CD4-positive, alpha-beta T cell treated with Interleukin-10 for 1 hour (primary cell): ENCODE measurements around the gene CMC1.

Source experiments
- DNase-seq: peaks from one replicate; pipeline ENCODE4 v3.0.0-alpha.2; 2020

The CMC1 gene

DNA sequence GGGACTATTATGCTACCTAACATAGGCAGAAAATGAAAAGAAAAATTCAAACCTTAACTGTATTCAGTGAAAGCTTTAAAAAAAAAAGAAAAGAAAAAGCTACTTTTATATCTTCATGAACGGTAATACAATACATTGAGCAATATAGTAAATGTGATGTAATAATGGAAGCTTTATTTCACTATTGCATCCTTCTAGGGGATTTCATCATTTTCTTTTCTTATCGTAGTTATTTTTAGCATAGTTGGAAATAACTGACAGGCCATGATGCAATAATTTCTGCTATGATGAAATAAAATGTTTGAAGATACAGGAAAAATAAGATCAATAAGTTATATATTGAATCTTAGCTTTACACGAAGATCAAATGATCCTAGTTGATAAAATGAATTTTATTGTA lies 66.8 kb downstream of the CMC1 start:
- DNase-seq, result no peak

DNA sequence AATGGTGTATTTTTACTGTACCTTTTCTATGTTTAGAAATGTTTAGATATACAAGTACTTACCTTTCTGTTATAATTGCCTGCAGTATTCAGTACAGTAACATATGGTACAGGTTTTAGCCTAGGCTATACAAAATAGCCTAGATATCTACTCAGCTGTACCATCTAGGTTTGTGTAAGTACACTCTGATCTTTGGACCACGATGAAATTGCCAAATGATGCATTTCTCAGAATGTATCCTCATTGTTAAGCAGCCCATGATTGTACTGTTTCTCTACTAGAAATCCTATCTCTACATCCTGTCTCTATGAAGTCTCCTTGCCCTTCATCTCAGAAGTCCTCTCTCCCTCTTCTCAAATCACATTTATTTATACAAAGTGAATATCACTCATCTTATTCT lies 74.3 kb downstream of the CMC1 start:
- DNase-seq, result no peak

GRCh38 chr3:28316226-28316625 lies 74.8 kb downstream of the CMC1 start:
- DNase-seq, result no peak

DNA sequence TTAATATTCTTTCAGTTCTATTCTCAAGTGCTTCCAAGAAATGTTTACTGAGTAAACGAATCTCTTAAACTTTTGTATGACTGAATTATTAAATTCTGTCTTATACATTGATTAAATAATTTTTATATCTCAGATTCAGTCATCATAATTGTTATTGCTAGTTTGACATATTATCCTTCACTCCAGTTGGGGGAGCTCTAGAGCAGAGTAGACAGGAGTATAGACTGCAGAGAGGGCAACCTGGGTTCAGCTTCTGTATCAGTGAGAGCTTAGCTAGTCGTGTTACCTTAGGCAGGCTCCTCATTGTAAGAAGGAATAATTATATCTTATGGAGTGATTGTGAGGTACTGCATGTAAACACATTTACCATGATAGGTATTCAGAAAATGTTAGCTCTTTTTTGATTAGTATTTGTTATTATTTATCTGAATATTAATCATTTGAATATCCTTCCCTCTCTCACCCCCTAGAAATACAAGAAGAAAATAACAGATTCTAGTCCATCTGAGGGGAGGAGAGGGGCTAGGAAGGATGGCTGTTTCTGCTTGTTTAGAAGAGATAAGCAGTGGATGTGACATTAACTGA lies 76.1 kb downstream of the CMC1 start:
- peak; percentile 72 for DNase-seq

DNA sequence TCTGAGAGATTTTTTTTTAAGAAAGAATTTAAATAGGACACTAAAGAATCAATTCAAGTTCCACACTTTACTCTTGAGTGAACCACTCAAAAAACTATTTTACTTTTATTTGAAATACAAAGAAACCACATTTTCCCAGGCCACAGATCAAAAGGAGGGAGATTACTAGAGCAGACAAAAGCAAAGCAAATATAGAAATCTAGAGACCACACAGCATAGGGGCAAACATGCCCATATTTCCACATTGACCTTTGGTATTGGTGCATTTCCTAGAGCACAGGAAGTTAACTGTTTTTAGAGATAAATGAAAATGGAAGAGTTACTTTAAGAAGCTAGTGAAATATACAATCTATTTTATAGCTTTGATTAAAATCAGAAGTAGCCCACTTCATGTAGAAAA lies 79.6 kb downstream of the CMC1 start:
- DNase-seq, result no peak

GRCh38 chr3:28322464-28322863 lies 81.0 kb downstream of the CMC1 start:
- DNase-seq, result no peak

GRCh38 chr3:28326458-28326926 lies 85.1 kb downstream of the CMC1 start:
- DNase-seq, result peak; percentile 67

- DNase-seq, result peak; percentile 67
Observed at GRCh38 chr3:28328188-28329151, 87.1 kb downstream of the CMC1 start.

DNA sequence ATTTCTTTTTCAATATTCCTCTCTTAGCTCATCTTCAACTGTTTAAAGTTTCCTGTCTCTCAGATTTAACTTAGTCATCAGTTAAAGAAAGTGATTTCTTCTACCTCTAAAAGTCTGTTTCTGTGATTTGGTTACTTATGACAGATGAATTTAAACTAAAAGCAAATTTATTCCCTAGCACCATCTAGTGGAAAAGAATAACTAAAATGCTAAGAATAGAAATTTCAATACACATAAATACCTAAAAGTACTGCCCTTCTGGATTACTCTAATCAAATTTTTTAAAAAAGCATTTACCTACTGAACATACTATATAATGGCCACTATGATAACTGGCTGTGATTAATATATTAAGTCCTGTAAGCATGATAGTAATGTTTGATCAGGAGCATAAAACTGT lies 93.1 kb downstream of the CMC1 start:
- no peak for DNase-seq

- no peak for DNase-seq
Observed at GRCh38 chr3:28335246-28335645, 93.8 kb downstream of the CMC1 start.

GRCh38 chr3:28337230-28337629 lies 95.8 kb downstream of the CMC1 start:
- DNase-seq, result no peak

DNA sequence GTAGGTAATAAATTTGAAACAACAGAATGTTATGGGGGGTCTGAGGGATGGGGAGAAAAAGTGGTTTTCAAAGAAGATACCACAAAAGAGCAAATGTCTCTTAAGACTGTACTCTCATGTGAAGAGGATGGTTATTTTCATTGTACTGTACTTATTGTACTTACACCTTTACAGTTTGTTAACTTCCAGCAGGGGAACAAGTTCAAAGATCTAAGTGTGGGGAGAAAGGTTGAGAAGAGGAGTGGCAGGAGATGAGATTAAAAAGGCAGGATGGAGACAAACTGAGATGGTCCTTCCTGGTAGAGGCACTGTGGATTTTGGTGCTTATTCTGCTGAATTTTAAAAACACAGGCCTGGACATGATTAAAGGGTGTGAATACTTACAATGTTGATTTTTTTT lies 101.7 kb downstream of the CMC1 start:
- DNase-seq, result no peak

DNA sequence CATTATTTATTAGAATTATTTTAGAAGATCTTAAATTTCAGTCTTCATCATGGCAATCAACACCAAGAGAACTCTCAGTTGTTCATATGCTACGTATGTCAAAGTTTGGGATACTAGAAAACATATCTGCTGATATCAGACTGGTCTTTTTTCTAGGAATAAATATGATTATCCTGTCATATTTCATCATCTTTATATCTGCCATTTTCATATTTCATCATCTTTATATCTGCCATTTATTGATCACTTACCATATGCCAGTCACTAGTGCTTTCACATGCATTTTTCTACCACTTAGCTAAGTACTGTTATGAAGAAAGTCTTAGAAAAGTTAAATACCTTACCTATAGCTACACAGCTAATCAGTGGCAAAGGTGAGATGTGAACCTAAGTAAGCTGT lies 104.3 kb downstream of the CMC1 start:
- DNase-seq, result no peak

DNA sequence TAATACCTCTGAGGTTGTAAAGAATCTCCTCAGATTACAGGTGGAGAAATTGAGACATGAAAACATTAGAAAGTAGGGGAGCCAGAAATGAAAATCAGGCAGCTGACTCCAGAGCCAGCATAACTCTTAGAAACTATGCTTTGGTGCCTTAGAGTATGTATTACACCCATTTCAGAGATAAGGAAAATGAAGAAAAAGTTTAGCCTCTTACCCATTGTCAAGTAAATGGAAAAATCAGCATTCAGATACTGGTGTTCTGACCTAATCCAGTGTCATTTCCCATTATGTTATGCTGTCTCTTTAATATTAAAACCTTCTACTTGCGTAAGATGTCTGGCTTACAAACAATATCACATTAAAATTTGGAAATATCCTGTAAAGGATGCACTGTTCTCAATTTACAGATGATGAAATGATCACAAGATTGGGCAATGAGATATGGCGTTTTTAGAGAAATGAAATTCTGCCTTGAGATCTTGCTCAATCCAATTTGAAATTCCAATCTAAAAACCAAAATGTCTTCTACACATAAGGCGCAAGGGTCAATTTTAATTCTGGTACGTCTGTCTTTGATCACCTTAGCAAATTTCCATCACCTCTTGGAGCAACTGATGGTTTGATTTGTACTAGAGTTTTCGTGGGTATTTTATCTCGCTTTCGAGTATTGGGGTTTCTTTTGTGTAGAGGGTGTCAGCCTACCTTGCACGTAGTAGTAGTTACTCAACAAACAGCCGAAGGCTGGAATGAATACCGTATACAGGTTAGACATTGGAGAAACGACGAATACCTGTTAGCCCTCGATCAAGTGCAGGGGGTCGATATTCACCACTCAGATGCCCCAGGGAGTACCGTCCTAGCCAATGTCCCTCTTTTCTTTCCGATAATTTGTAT lies 106.2 kb downstream of the CMC1 start:
- peak; percentile 17 for DNase-seq

- DNase-seq, result no peak
Observed at GRCh38 chr3:28348265-28348628, 106.8 kb downstream of the CMC1 start.

- DNase-seq, result peak; percentile 94
Observed at GRCh38 chr3:28348629-28349468, 107.4 kb downstream of the CMC1 start, which contains the start of the genes AZI2 and ZCWPW2. AZI2 (minus strand) TSS chr3:28348824; CDS start chr3:28340617, 8,207 bp downstream. ZCWPW2 (plus strand) TSS chr3:28348721; CDS start chr3:28413069, 64,348 bp downstream.

- no peak for DNase-seq
Observed at GRCh38 chr3:28349469-28350000, 108.1 kb downstream of the CMC1 start.
